Peyer's patch (tissue), 4 donors: ENCODE data around the gene KLHL30. TPM values are rescaled to one million over a fixed set of nuclear protein-coding genes. Genes with fewer than 3 reads are reported as not detected.

Source experiments
- DNase-seq, 3 donors: peaks; one replicate each; pipeline ENCODE4 v3.0.0-alpha.2; 2017 to 2019
- H3K27ac ChIP-seq, 4 donors: fragments of 200-600 bp; sonication (generic); one replicate each; pipeline ENCODE4 v1.5.1; 2016 to 2019
- H3K27me3 ChIP-seq, 2 donors: fragments of 200-600 bp; sonication (generic); one replicate each; pipeline ENCODE4 v1.5.1; 2019
- H3K36me3 ChIP-seq, 3 donors: fragments of 200-600 bp; sonication (generic); one replicate each; pipeline ENCODE4 v1.5.1; 2016 to 2019
- H3K4me1 ChIP-seq, 4 donors: fragments of 200-600 bp; sonication (generic); one replicate each; pipeline ENCODE4 v1.5.1; 2016 to 2019
- H3K4me3 ChIP-seq, 4 donors: fragments of 200-600 bp; sonication (generic); 1 replicate in 3 of 4; 2 replicates in 1 of 4; pipeline ENCODE4 v1.5.1; 2016 to 2019; ENCODE audit warnings: mild to moderate bottlenecking in 1 of 4
- H3K9me3 ChIP-seq, 4 donors: fragments of 200-600 bp; sonication (generic); one replicate each; pipeline ENCODE4 v1.5.1; 2016 to 2019; ENCODE audit warnings: mild to moderate bottlenecking in 1 of 4
- CTCF ChIP-seq, 6 experiments: fragments of 450-650 bp in 4 of 6; fragments of 200-600 bp in 2 of 6; sonication (generic) in 1 of 6; IDR thresholded peaks; one replicate each; pipeline ENCODE4 v1.5.1; 2017 to 2019; ENCODE audit warnings: antibody characterized with exemption in 6 of 6, mild to moderate bottlenecking in 3 of 6, moderate library complexity in 1 of 6
- POLR2A ChIP-seq, 2 donors: fragments of 450-650 bp; IDR thresholded peaks; one replicate each; pipeline ENCODE4 v1.5.1; 2017; ENCODE audit warnings: antibody characterized with exemption in 2 of 2, mild to moderate bottlenecking in 2 of 2, moderate library complexity in 2 of 2
- total RNA-seq, 4 donors: library from RNA; depleted of rRNA; stranded (reverse); fragments of >200 nt; gene quantifications; one replicate each; pipeline ENCODE4 v1.1.0, GENCODE V29; 2016

Gene KLHL30
- total RNA-seq, 4 donors from 2014 or later: 0.27 to 0.28 TPM; not detected in 2

- H3K36me3 ChIP-seq: no peaks in the 10 kb centered on the region
- no peaks in the 10 kb centered on the region for H3K9me3 ChIP-seq
- no peak overlapping the region for H3K4me3 ChIP-seq
- DNase-seq: peak in 1 of 3 donors; percentile 35
- TF ChIP-seq POLR2A (IDR thresholded peaks at IDR 0.05) (no peak), CTCF (IDR thresholded peaks at IDR 0.05) (no peak)
- no peak overlapping the region for H3K27ac ChIP-seq
- H3K4me1 ChIP-seq: no peaks in the 10 kb centered on the region
- H3K27me3 ChIP-seq: no peaks in the 10 kb centered on the region
Measured at GRCh38 chr2:238125127-238125885, 13.2 kb upstream of the KLHL30 start.

DNA sequence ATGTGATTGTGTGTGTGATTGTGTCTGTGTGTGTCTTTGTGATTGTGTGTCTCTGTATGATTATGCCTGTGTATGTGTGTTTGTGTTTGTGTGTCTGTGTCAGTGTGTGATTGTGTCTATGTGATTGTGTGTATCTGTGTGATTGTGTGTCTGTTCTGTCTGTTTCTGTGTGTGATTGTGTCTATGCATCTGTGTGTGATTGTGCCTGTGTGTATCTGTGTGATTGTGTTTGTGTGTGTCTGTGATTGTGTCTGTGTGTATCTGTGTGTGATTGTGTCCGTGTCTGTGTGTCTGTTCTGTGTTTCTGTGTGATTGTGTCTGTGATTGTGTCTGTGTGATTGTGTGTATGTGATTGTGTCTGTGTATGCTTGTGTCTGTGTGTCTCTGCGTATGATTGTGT, 12.1 kb upstream of the KLHL30 start:
- Histone ChIP-seq H3K27me3 (no peaks in the 10 kb centered on the region), H3K4me3 (no peak overlapping the region), H3K9me3 (no peaks in the 10 kb centered on the region), H3K4me1 (no peaks in the 10 kb centered on the region), H3K36me3 (no peaks in the 10 kb centered on the region), H3K27ac (no peak overlapping the region)
- no peak for TF ChIP-seq POLR2A (IDR thresholded peaks at IDR 0.05)
- TF ChIP-seq CTCF (IDR thresholded peaks at IDR 0.05): no peak
- no peak for DNase-seq

GRCh38 chr2:238126775-238127164, 11.7 kb upstream of the KLHL30 start:
- H3K4me3 ChIP-seq: no peak overlapping the region
- no peaks in the 10 kb centered on the region for H3K36me3 ChIP-seq
- DNase-seq: no peak
- no peaks in the 10 kb centered on the region for H3K27me3 ChIP-seq
- TF ChIP-seq CTCF (IDR thresholded peaks at IDR 0.05) (no peak), POLR2A (IDR thresholded peaks at IDR 0.05) (no peak)
- no peaks in the 10 kb centered on the region for H3K4me1 ChIP-seq
- H3K27ac ChIP-seq: no peak overlapping the region
- no peaks in the 10 kb centered on the region for H3K9me3 ChIP-seq

DNA sequence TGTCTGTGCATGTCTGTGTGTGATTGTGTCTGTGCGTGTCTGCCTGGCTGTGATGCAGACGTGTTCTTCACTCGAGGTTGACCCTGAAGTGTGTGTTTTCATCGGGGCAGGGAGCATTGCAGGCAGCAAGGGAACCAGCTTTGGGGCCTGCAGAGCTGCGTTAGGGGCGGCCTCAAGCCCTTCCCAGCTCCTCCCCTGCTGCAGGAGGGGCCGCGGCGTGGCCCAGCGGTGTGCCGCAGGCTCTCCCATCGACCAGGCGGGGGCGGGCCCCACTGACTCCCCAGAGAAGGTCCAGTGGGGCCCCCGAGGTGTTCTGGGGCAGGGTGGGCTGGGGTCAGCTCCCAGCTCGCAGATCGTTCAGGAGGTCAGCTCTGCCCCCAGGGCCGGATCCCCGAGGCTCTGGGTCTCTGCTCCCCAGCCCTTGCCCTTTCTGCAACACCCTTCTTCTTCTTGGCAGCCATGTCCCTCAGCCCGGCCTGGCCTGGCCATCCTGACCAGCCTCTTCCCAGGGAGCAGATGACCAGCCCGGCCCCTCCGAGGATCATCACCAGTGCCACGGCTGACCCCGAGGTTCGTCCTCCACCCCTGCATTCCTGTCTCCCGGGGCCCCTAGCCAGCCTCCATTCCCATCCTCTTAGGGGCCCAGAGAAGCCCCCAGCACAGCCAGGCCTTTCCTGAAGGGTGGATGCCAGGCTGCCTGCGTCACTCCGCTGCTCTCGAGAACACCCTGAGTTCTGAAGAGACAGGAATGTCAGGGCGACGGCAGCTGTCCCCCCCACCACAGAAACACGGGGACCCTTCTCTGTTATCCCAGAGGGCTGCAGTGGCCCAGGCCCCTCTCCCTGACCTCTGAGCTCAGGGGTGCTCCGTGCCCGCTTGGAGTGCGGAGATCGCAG, 11.1 kb upstream of the KLHL30 start:
- Histone ChIP-seq H3K9me3 (no peaks in the 10 kb centered on the region), H3K27ac (no peak overlapping the region), H3K4me1 (no peaks in the 10 kb centered on the region), H3K4me3 (peak overlapping the region in 2 of 4 donors; percentile 16 to 38), H3K27me3 (no peaks in the 10 kb centered on the region), H3K36me3 (no peaks in the 10 kb centered on the region)
- DNase-seq: peak in 1 of 3 donors; percentile 56
- TF ChIP-seq CTCF (IDR thresholded peaks at IDR 0.05) (no peak), POLR2A (IDR thresholded peaks at IDR 0.05) (no peak)

GRCh38 chr2:238128061-238128440, 10.4 kb upstream of the KLHL30 start:
- Histone ChIP-seq H3K27me3 (no peaks in the 10 kb centered on the region), H3K27ac (no peak overlapping the region), H3K9me3 (no peaks in the 10 kb centered on the region), H3K4me1 (no peaks in the 10 kb centered on the region), H3K4me3 (peak overlapping the region in 1 of 4 donors; percentile 38), H3K36me3 (no peaks in the 10 kb centered on the region)
- DNase-seq: peak in 1 of 3 donors; percentile 39
- TF ChIP-seq POLR2A (IDR thresholded peaks at IDR 0.05) (no peak), CTCF (IDR thresholded peaks at IDR 0.05) (no peak)
